GM03348 (cell line): Measurements from ENCODE around the gene BMP2K.
A peak's percentile ranks its signal among the peaks of the same experiment; 100 is the strongest.

Experiments used
- DNase-seq: peaks from one replicate; pipeline ENCODE4 v3.0.0; 2012; ENCODE audit warnings: low spot score

Gene BMP2K

GRCh38 chr4:78930016-78930629, 154.0 kb downstream of the BMP2K start:
- DNase-seq, result no peak

- no peak for DNase-seq
These were observed 160.8 kb downstream of the BMP2K start for GRCh38 chr4:78936989-78937388.

GRCh38 chr4:78937837-78938236, 161.7 kb downstream of the BMP2K start:
- no peak for DNase-seq

GRCh38 chr4:78938474-78938867, 162.3 kb downstream of the BMP2K start:
- no peak for DNase-seq

GRCh38 chr4:78938868-78939666, 162.9 kb downstream of the BMP2K start, which contains the start of gene PAQR3:
Gene PAQR3, minus strand, starts transcription at chr4:78939438. Its CDS starts 214 bp downstream, at chr4:78939224.
- DNase-seq, result peak; percentile 99

GRCh38 chr4:78939667-78940008, 163.5 kb downstream of the BMP2K start:
- peak; percentile 14 for DNase-seq

- DNase-seq, result no peak
These were observed 164.6 kb downstream of the BMP2K start for GRCh38 chr4:78940752-78941151.

GRCh38 chr4:78944381-78944780, 168.2 kb downstream of the BMP2K start:
- no peak for DNase-seq

GRCh38 chr4:78945651-78946179, 169.6 kb downstream of the BMP2K start:
- DNase-seq, result no peak

- no peak for DNase-seq
These were observed 173.6 kb downstream of the BMP2K start for GRCh38 chr4:78949735-78950134.

GRCh38 chr4:78951862-78952472, 175.8 kb downstream of the BMP2K start:
- DNase-seq, result peak; percentile 70

GRCh38 chr4:78953231-78953630, 177.1 kb downstream of the BMP2K start:
- DNase-seq, result no peak

- DNase-seq, result no peak
These were observed 177.9 kb downstream of the BMP2K start for GRCh38 chr4:78953769-78954666.

GRCh38 chr4:78956975-78957374, 180.8 kb downstream of the BMP2K start:
- no peak for DNase-seq

- no peak for DNase-seq
These were observed 184.8 kb downstream of the BMP2K start for GRCh38 chr4:78960926-78961325.
